NB4 (cell line): ENCODE data around the gene SMCO4.

Source experiments
- DNase-seq: peaks from one replicate; pipeline ENCODE4 v3.0.0; 2010; ENCODE audit warnings: low read depth
- H3K4me3 ChIP-seq: one replicate; pipeline ENCODE4 v1.5.1; 2011; ENCODE audit warnings: mild to moderate bottlenecking, low read depth, low read length, moderate library complexity
- CTCF ChIP-seq: IDR thresholded peaks from one replicate; pipeline ENCODE4 v1.5.1; 2012; ENCODE audit warnings: low read depth, low read length
- MYC ChIP-seq: IDR thresholded peaks from 2 replicates; pipeline ENCODE4 v1.6.1; 2011; ENCODE audit warnings: low read depth, low read length
- POLR2A ChIP-seq: IDR thresholded peaks from 2 replicates; pipeline ENCODE4 v1.6.1; 2011; ENCODE audit warnings: mild to moderate bottlenecking; ENCODE audit not compliant: insufficient read length; ENCODE audit errors: extremely low read depth
- TF ChIP-seq, protein P1 (sequence below): IDR thresholded peaks from 2 replicates; pipeline ENCODE4 v1.6.1; 2011; ENCODE audit warnings: low read depth, low read length

Gene SMCO4

GRCh38 chr11:93541884-93542810, 1.0 kb downstream of the SMCO4 start:
- H3K4me3 ChIP-seq = peak overlapping the region; percentile 63
- TF ChIP-seq POLR2A = peak; percentile 19
- TF ChIP-seq CTCF = no peak
- TF ChIP-seq MYC = peak; percentile 43; the same call in 1 of the 2 replicates
- TF ChIP-seq, protein P1, sequence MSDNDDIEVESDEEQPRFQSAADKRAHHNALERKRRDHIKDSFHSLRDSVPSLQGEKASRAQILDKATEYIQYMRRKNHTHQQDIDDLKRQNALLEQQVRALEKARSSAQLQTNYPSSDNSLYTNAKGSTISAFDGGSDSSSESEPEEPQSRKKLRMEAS = no peak; the same call in 1 of the 2 replicates
- DNase-seq = peak; percentile 88

- H3K4me3 ChIP-seq = no peak overlapping the region
- no peak for DNase-seq
- TF ChIP-seq MYC (no peak), CTCF (no peak), POLR2A (no peak)
- TF ChIP-seq, protein P1 = no peak
Measured at GRCh38 chr11:93540896-93541553, 2.2 kb downstream of the SMCO4 start.

GRCh38 chr11:93540337-93540736, 2.9 kb downstream of the SMCO4 start:
- TF ChIP-seq POLR2A (no peak), MYC (no peak), CTCF (no peak)
- TF ChIP-seq, protein P1 = no peak
- no peak overlapping the region for H3K4me3 ChIP-seq
- DNase-seq = no peak

GRCh38 chr11:93537767-93538261, 5.4 kb downstream of the SMCO4 start:
- no peak overlapping the region for H3K4me3 ChIP-seq
- 0 out of 2 replicates have a peak, but pooled peaks have one; percentile 17 for TF ChIP-seq MYC
- TF ChIP-seq, protein P1 = no peak; the same call in 1 of the 2 replicates
- DNase-seq = peak; percentile 77

GRCh38 chr11:93537049-93537448, 6.1 kb downstream of the SMCO4 start:
- TF ChIP-seq POLR2A (no peak), CTCF (no peak), MYC (no peak)
- TF ChIP-seq, protein P1 = no peak
- DNase-seq = no peak
- no peak overlapping the region for H3K4me3 ChIP-seq
